ENCODE results near the gene BBS9. TPM values are rescaled to one million over a fixed set of nuclear protein-coding genes. Genes with fewer than 3 reads are reported as not detected.
"Not testable (repeated sequence)": the region's sequence is repeated elsewhere in the genome, so short reads cannot be mapped to it uniquely, and the experiment has no call there.

The BBS9 gene
- total RNA-seq (2014; rRNA removed; shearing (Covaris generic)): 0.57 and 3.8 TPM in 2 replicates

DNA sequence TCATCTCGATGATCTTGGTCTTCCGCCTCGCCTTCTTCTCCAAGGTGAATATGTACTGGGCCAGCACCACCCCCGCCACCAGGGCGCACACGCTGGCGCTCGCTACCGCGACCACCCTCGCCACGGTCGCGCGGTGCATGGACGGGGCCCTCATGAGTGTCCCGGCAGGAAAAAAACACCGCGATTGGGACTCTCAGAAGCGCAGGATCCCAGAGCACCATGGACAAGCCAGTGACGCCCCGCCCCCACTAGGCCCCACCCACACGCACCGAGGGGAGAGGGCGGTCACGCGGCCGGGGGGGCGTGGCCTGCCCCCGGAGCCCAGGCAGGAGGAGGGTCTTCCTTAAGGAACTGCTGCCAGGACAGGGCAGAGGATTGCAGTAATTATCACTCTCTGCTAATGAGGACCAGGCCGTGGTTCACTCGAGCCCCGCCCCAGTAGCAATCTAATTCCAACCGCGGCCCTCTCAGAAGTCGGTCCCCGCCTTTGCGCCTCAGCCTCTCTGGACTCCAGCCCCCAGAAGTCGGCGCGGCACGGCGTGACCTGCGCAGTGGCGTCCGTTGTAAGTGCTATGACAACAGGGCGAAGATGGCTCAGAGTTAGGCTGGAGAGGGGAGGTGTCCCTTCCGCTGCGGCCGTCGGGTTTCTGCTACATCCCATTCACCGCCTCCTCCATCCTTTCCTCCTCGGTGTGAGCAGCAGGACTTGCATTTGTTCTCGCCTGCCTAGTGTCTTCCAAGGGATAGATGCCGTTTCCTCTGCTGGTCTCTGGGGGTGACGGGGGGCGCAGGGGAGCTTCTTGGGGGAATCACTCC is at the start of gene BBS9:
TSS of gene BBS9 (plus strand) at position 575 of the 816 bp plus-strand sequence. CDS start 16,689 bp downstream, outside the sequence.
- DNase-seq (ENCODE audit: low spot score): peak; percentile 96

GRCh38 chr7:33079763-33080690 is 49.3 kb upstream of the BBS9 start:
- DNase-seq (ENCODE audit: low spot score): no peak

DNA sequence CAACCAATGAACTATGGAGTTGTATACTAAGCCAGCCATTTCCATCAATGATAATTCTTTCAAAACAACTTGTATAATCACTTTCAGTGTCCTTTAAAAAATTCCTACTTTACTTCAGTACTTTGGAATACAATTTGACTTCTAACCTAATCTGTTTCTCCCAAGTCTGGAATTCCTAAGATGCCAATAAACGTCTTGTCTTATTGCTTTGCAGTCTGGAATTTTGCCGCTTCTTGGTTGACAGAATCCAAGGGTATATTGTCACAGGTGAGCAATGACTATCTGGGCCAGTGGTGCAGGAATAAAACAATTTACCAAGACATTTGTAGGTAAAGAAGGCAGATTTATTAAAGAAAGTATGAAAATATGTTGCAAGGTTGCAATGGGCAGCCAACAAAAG is 42.0 kb upstream of the BBS9 start:
- DNase-seq (ENCODE audit: low spot score): no peak

DNA sequence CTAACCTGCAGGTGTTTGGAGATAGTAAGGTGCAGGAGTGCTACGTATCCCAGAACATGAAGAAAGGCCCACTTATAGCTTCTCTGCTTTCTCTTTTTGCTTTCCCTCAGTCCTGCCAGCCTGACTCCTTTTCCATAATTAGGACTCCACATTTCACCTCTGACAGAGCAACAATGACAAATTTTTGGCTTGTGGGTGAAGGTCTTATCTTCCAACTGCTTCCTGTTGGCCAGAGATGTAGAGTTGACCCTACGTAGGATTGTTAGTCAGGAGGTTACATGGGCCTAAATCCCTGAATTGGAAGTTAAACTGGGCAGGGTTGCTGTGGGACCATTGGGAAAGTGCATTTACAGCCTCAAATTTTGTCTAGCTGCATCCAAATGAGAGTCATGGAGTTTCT is 41.5 kb upstream of the BBS9 start:
- no peak for DNase-seq (ENCODE audit: low spot score)

DNA sequence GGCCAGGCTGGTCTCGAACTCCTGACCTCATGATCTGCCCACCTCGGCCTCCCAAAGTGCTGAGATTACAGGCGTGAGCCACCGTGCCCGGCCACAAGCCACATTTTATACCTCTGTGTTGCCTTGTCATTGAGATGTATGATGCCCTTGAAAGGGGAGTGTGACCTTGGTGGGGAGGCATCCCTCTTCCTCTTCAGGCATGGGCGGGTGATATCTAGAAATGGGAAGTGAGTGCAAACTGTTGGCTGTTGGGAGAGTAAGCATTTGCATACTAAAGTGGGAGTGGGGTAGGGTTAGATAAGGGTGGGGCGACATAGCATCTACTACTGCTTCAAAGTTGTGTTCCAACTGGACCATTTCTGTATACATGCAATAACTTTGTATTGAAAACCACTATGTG is 40.2 kb upstream of the BBS9 start:
- no peak for DNase-seq (ENCODE audit: low spot score)

GRCh38 chr7:33091111-33091531 is 38.2 kb upstream of the BBS9 start:
- DNase-seq (ENCODE audit: low spot score): no peak

- DNase-seq (ENCODE audit: low spot score): no peak
Observed at GRCh38 chr7:33091641-33092191, 37.6 kb upstream of the BBS9 start.

GRCh38 chr7:33093266-33093665 is 36.1 kb upstream of the BBS9 start:
- no peak for DNase-seq (ENCODE audit: low spot score)

GRCh38 chr7:33094745-33095275 is 34.6 kb upstream of the BBS9 start:
- not testable (repeated sequence) for DNase-seq (ENCODE audit: low spot score)

- no peak for DNase-seq (ENCODE audit: low spot score)
Observed at GRCh38 chr7:33099154-33099940, 30.0 kb upstream of the BBS9 start.

DNA sequence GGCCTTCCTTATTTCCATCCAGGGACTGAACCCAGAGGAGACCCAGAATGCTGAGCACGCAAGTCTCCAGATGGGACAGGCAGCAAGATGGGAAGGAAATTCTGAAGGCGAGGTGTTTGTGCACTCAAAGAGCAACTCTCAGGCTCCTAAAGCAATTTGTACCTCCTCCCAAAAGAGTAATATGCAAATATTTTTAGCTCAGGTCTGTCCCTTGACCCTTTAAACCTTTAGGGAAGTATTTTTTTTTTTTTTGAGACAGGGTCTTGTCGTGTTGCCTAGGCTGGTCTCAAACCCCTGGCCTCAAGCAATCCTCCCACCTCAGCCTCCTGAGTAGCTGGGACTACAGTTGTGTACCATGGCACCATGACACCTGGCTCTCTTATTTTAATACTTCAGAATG is 28.6 kb upstream of the BBS9 start:
- DNase-seq (ENCODE audit: low spot score): no peak

GRCh38 chr7:33101906-33102305 is 27.5 kb upstream of the BBS9 start:
- no peak for DNase-seq (ENCODE audit: low spot score)

GRCh38 chr7:33107136-33108066 is 22.0 kb upstream of the BBS9 start:
- peak; percentile 78 for DNase-seq (ENCODE audit: low spot score)

GRCh38 chr7:33108554-33109004 is 20.8 kb upstream of the BBS9 start:
- DNase-seq (ENCODE audit: low spot score): peak; percentile 59

DNA sequence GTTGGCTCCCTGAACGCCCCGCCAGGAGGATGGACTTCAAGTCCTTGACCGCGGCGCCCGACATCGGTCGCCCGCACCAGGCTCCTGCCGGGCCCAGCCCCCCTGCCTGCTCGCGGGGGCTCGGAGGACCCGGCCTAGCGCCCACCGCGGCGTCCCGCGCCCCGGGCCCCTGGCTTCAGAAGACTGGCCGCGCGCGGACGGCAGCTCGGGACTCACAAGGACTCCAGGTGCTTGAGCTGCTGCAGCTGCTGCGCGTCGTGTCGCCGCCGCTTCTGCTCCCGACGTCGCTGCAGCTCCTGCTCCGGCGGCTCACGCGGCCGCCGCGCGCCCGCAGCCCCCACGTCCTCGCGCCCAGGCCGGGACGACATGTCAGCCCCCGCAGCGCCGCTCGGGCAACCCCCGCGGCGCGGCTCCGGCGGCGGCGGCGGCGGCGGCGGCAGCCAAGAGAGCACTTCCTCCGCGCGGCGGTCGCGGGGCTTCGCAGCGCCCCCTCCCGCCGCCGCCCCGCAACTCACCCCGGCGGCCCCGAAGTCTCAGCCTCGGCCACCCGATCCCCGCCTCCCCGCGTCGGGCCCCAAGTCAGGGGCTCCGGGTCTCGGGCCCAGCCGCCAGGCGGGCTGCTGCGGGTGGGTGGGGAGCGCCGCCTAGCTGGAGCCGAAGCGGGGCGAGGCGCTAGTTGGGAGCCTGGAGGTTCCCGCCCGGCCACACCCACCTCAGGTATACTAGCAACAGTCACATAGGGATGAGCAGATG is 20.2 kb upstream of the BBS9 start, which contains the start of gene RP9:
TSS of gene RP9 (minus strand) at position 400 of the 753 bp plus-strand sequence. CDS start at position 368, 32 bp downstream.
- peak; percentile 75 for DNase-seq (ENCODE audit: low spot score)

DNA sequence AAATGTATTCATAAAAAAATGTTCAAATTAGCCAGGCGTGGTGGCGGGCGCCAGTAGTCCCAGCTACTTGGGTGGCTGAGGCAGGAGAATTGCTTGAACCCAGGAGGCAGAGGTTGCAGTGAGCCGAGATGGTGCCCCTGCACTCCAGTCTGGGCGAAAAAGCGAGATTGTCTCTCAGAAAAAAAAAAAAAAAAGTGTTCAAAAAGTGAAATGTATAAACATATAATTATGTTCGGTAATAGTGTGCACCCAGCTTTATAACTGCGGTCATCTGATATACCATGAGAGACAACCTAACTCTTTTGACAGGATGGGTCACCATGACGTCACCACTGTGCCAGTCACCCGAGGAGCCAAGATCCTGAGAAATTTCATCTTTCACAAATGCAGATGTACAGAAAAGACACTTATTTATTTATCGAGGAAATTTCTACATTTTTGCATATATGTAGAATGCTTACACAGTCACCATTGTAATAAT is 19.6 kb upstream of the BBS9 start:
- DNase-seq (ENCODE audit: low spot score): peak; percentile 43

- DNase-seq (ENCODE audit: low spot score): no peak
Observed at GRCh38 chr7:33111614-33112013, 17.8 kb upstream of the BBS9 start.

DNA sequence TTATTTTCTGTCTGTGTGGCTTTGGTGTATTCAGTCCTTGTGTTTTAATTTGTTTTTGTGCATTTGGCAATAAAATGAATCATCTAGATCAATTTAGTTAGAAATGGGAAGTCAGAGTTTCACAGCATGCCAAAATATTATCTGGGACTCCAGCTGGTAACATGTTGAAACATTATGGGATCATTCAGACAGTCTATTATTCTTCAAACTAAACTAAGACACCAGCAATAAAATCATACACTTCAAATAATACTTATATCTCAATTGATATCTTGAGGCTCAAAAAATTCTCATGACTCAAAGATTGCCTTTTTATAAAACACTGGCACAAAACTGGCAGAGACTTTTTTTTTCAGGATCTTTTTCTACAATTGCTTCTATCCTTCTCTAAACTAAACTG is 14.4 kb upstream of the BBS9 start:
- no peak for DNase-seq (ENCODE audit: low spot score)

GRCh38 chr7:33118383-33118782 is 11.0 kb upstream of the BBS9 start:
- no peak for DNase-seq (ENCODE audit: low spot score)
